GM23338 (cell line): Measurements from ENCODE around the gene ANKRD50. TPM values are rescaled to one million over a fixed set of nuclear protein-coding genes. Genes with fewer than 3 reads are reported as not detected.

ENCODE experiments used
- ATAC-seq: fragments of 200-7000 bp; cut with Tn5 transposase; 3 replicates; pipeline ENCODE4 v1.9.1; 2020
- DNase-seq: peaks from one replicate; pipeline ENCODE4 v3.0.0-alpha.2; 2015; ENCODE audit warnings: low spot score
- H2AFZ ChIP-seq: fragments of 200-600 bp; sonication (generic); 2 replicates; pipeline ENCODE4 v1.8.0; 2016; ENCODE audit warnings: antibody characterized with exemption, mild to moderate bottlenecking, moderate library complexity
- H3F3A ChIP-seq: fragments of 200-600 bp; sonication (generic); replicated peaks from 2 replicates; pipeline ENCODE4 v1.8.0; 2017; ENCODE audit warnings: antibody characterized with exemption, mixed run types, low read depth
- H3K27ac ChIP-seq: fragments of 200-600 bp; sonication (generic); 2 replicates; pipeline ENCODE4 v1.6.1; 2016; ENCODE audit warnings: low read depth
- H3K27me3 ChIP-seq: fragments of 200-600 bp; sonication (generic); 2 replicates; pipeline ENCODE4 v1.8.0; 2016; ENCODE audit warnings: mild to moderate bottlenecking, mixed run types, moderate library complexity; ENCODE audit not compliant: insufficient read depth
- H3K36me3 ChIP-seq: fragments of 200-600 bp; sonication (generic); 2 replicates; pipeline ENCODE4 v1.8.0; 2016; ENCODE audit warnings: mild to moderate bottlenecking; ENCODE audit not compliant: insufficient read depth
- H3K4me1 ChIP-seq: fragments of 200-600 bp; sonication (generic); 2 replicates; pipeline ENCODE4 v1.8.0; 2016; ENCODE audit warnings: mild to moderate bottlenecking, moderate library complexity; ENCODE audit not compliant: insufficient read depth
- H3K4me2 ChIP-seq: fragments of 200-600 bp; sonication (generic); 2 replicates; pipeline ENCODE4 v1.7.1; 2017; ENCODE audit warnings: mixed run types
- H3K4me3 ChIP-seq: fragments of 200-600 bp; sonication (generic); 2 replicates; pipeline ENCODE4 v1.6.1; 2016; ENCODE audit warnings: mixed run types
- H3K79me2 ChIP-seq: fragments of 200-600 bp; sonication (generic); replicated peaks from 2 replicates; pipeline ENCODE4 v1.8.0; 2017; ENCODE audit warnings: mild to moderate bottlenecking; ENCODE audit not compliant: insufficient read depth
- H3K9me2 ChIP-seq: fragments of 200-600 bp; sonication (generic); 2 replicates; pipeline ENCODE4 v1.8.0; 2017; ENCODE audit not compliant: insufficient read depth
- H4K20me1 ChIP-seq: fragments of 200-600 bp; sonication (generic); replicated peaks from 2 replicates; pipeline ENCODE4 v1.8.0; 2017; ENCODE audit warnings: mild to moderate bottlenecking; ENCODE audit not compliant: insufficient read depth
- H3K27ac Mint-ChIP-seq: 2 replicates; pipeline ENCODE4 v1.8.0; 2020; ENCODE audit warnings: inconsistent platforms, mild to moderate bottlenecking, moderate library complexity, mixed read lengths
- H3K27me3 Mint-ChIP-seq: 3 replicates; pipeline ENCODE4 v1.8.0; 2022; ENCODE audit warnings: low read depth, mild to moderate bottlenecking, moderate library complexity, mixed read lengths, inconsistent platforms; ENCODE audit not compliant: insufficient read depth, poor library complexity
- H3K36me3 Mint-ChIP-seq: 3 replicates; pipeline ENCODE4 v1.8.0; 2021; ENCODE audit warnings: low read depth, mild to moderate bottlenecking, inconsistent platforms, moderate library complexity, mixed read lengths
- H3K4me1 Mint-ChIP-seq: 3 replicates; pipeline ENCODE4 v1.8.0; 2020; ENCODE audit warnings: mild to moderate bottlenecking, inconsistent platforms, mixed read lengths
- H3K4me3 Mint-ChIP-seq: 3 replicates; pipeline ENCODE4 v1.8.0; 2021; ENCODE audit warnings: moderate library complexity, mild to moderate bottlenecking, inconsistent platforms, mixed read lengths
- H3K9me3 Mint-ChIP-seq: 3 replicates; pipeline ENCODE4 v1.8.0; 2020; ENCODE audit warnings: moderate library complexity, mild to moderate bottlenecking, inconsistent platforms, mixed read lengths
- CREB1 ChIP-seq: fragments of 250-450 bp; sonication (Bioruptor Pico); IDR thresholded peaks from 2 replicates; pipeline ENCODE4 v1.5.0; 2020; ENCODE audit warnings: low read depth, mild to moderate bottlenecking, moderate library complexity
- EZH2 ChIP-seq: fragments of 200-600 bp; sonication (generic); IDR thresholded peaks from one replicate; pipeline ENCODE4 v1.8.0; 2017; ENCODE audit warnings: antibody characterized with exemption, mild to moderate bottlenecking, low read depth; ENCODE audit not compliant: unreplicated experiment
- EZH2phosphoT487 ChIP-seq: fragments of 200-600 bp; sonication (generic); IDR thresholded peaks from one replicate; pipeline ENCODE4 v1.8.1; 2018; ENCODE audit warnings: antibody characterized with exemption; ENCODE audit not compliant: unreplicated experiment
- JUNB ChIP-seq: IDR thresholded peaks from one replicate; pipeline ENCODE4 v1.6.1; 2016; ENCODE audit warnings: antibody characterized with exemption; ENCODE audit not compliant: unreplicated experiment
- NANOG ChIP-seq: IDR thresholded peaks from 2 replicates; pipeline ENCODE4 v1.6.1; 2016; ENCODE audit warnings: antibody characterized with exemption, borderline replicate concordance
- POLR2AphosphoS5 ChIP-seq: IDR thresholded peaks from 2 replicates; pipeline ENCODE4 v1.6.1; 2016; ENCODE audit warnings: antibody characterized with exemption, low read depth
- STAT1 ChIP-seq: IDR thresholded peaks from one replicate; pipeline ENCODE4 v1.6.1; 2016; ENCODE audit warnings: antibody characterized with exemption; ENCODE audit not compliant: unreplicated experiment
- ZNF114 ChIP-seq: fragments of 250-450 bp; sonication (Bioruptor Pico); IDR thresholded peaks from 2 replicates; pipeline ENCODE4 v1.5.0; 2020; ENCODE audit warnings: mild to moderate bottlenecking, moderate library complexity
- ZNF331 ChIP-seq: fragments of 250-450 bp; sonication (Bioruptor Pico); IDR thresholded peaks from 2 replicates; pipeline ENCODE4 v1.5.0; 2020; ENCODE audit warnings: low read depth, mild to moderate bottlenecking, moderate library complexity
- polyA plus RNA-seq: library from polyadenylated mRNA; unstranded; fragments of >200 nt; fragmentation: Nextera tagmentation; extraction: Ambion mirVana; gene quantifications from 2 replicates; pipeline ENCODE4 v1.2.1, GENCODE V29; 2016
- total RNA-seq: library from RNA; depleted of rRNA; stranded (reverse); fragments of >200 nt; shearing (Covaris generic); gene quantifications from 2 replicates; pipeline ENCODE4 v1.2.3, GENCODE V29; 2014
- TF ChIP-seq, protein P1 (sequence below): IDR thresholded peaks from one replicate; pipeline ENCODE4 v1.6.1; 2018; ENCODE audit warnings: antibody characterized with exemption; ENCODE audit not compliant: unreplicated experiment
- TF ChIP-seq, protein P2 (sequence below): fragments of 250-450 bp; sonication (Bioruptor Pico); IDR thresholded peaks from 2 replicates; pipeline ENCODE4 v1.5.0; 2020; ENCODE audit warnings: mild to moderate bottlenecking, moderate library complexity
- TF ChIP-seq, protein P3 (sequence below): IDR thresholded peaks from 2 replicates; pipeline ENCODE4 v1.6.1; 2016; ENCODE audit warnings: antibody characterized with exemption

The ANKRD50 gene
- total and polyA plus RNA-seq, 2 experiments from 2014 or later = 5.9 to 27.6 TPM

DNA sequence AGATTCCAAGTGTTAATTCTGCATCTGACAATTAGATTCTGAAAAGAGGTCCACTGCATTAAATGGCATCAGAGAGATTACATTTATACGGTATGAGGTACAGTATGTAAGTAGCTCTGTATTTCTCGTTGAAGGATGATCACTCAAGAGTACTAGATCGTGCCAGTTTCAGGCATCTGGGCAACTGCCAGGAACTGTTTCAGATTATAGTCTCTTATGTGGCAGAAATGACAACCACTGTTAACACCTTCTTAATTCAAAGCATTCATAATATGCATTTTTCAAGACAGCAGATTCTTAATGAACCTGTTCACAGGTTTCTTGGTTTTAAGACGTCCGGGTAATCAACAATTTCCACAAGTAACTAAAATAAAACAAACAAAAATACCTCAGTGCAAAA is 1.6 kb downstream of the ANKRD50 start:
- H3K4me1 ChIP-seq = peaks cover 38% of the 10 kb centered on the region
- H3K27me3 Mint-ChIP-seq = peaks cover 5% of the 10 kb centered on the region
- H3K79me2 ChIP-seq = peaks cover 60% of the 10 kb centered on the region
- H3K27me3 ChIP-seq = no peaks in the 10 kb centered on the region
- peaks cover 10% of the 10 kb centered on the region; the same call in 2 of the 3 replicates for H3K36me3 Mint-ChIP-seq
- peaks cover 28% of the 10 kb centered on the region for H3K4me1 Mint-ChIP-seq
- no peaks in the 10 kb centered on the region for H3K36me3 ChIP-seq
- H3K4me2 ChIP-seq = peak overlapping the region; percentile 87
- DNase-seq (no peak), ATAC-seq (no peak)
- H3K27ac Mint-ChIP-seq = no peak overlapping the region
- no peaks in the 10 kb centered on the region for H3K9me2 ChIP-seq
- H3K4me3 ChIP-seq = peak overlapping the region; percentile 79
- H3F3A ChIP-seq = no peaks in the 10 kb centered on the region
- H3K9me3 Mint-ChIP-seq = no peaks in the 10 kb centered on the region
- H3K27ac ChIP-seq = no peak overlapping the region
- TF ChIP-seq, protein P1, sequence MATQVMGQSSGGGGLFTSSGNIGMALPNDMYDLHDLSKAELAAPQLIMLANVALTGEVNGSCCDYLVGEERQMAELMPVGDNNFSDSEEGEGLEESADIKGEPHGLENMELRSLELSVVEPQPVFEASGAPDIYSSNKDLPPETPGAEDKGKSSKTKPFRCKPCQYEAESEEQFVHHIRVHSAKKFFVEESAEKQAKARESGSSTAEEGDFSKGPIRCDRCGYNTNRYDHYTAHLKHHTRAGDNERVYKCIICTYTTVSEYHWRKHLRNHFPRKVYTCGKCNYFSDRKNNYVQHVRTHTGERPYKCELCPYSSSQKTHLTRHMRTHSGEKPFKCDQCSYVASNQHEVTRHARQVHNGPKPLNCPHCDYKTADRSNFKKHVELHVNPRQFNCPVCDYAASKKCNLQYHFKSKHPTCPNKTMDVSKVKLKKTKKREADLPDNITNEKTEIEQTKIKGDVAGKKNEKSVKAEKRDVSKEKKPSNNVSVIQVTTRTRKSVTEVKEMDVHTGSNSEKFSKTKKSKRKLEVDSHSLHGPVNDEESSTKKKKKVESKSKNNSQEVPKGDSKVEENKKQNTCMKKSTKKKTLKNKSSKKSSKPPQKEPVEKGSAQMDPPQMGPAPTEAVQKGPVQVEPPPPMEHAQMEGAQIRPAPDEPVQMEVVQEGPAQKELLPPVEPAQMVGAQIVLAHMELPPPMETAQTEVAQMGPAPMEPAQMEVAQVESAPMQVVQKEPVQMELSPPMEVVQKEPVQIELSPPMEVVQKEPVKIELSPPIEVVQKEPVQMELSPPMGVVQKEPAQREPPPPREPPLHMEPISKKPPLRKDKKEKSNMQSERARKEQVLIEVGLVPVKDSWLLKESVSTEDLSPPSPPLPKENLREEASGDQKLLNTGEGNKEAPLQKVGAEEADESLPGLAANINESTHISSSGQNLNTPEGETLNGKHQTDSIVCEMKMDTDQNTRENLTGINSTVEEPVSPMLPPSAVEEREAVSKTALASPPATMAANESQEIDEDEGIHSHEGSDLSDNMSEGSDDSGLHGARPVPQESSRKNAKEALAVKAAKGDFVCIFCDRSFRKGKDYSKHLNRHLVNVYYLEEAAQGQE = no peak
- TF ChIP-seq JUNB = no peak
- TF ChIP-seq POLR2AphosphoS5 = no peak
- TF ChIP-seq, protein P2, sequence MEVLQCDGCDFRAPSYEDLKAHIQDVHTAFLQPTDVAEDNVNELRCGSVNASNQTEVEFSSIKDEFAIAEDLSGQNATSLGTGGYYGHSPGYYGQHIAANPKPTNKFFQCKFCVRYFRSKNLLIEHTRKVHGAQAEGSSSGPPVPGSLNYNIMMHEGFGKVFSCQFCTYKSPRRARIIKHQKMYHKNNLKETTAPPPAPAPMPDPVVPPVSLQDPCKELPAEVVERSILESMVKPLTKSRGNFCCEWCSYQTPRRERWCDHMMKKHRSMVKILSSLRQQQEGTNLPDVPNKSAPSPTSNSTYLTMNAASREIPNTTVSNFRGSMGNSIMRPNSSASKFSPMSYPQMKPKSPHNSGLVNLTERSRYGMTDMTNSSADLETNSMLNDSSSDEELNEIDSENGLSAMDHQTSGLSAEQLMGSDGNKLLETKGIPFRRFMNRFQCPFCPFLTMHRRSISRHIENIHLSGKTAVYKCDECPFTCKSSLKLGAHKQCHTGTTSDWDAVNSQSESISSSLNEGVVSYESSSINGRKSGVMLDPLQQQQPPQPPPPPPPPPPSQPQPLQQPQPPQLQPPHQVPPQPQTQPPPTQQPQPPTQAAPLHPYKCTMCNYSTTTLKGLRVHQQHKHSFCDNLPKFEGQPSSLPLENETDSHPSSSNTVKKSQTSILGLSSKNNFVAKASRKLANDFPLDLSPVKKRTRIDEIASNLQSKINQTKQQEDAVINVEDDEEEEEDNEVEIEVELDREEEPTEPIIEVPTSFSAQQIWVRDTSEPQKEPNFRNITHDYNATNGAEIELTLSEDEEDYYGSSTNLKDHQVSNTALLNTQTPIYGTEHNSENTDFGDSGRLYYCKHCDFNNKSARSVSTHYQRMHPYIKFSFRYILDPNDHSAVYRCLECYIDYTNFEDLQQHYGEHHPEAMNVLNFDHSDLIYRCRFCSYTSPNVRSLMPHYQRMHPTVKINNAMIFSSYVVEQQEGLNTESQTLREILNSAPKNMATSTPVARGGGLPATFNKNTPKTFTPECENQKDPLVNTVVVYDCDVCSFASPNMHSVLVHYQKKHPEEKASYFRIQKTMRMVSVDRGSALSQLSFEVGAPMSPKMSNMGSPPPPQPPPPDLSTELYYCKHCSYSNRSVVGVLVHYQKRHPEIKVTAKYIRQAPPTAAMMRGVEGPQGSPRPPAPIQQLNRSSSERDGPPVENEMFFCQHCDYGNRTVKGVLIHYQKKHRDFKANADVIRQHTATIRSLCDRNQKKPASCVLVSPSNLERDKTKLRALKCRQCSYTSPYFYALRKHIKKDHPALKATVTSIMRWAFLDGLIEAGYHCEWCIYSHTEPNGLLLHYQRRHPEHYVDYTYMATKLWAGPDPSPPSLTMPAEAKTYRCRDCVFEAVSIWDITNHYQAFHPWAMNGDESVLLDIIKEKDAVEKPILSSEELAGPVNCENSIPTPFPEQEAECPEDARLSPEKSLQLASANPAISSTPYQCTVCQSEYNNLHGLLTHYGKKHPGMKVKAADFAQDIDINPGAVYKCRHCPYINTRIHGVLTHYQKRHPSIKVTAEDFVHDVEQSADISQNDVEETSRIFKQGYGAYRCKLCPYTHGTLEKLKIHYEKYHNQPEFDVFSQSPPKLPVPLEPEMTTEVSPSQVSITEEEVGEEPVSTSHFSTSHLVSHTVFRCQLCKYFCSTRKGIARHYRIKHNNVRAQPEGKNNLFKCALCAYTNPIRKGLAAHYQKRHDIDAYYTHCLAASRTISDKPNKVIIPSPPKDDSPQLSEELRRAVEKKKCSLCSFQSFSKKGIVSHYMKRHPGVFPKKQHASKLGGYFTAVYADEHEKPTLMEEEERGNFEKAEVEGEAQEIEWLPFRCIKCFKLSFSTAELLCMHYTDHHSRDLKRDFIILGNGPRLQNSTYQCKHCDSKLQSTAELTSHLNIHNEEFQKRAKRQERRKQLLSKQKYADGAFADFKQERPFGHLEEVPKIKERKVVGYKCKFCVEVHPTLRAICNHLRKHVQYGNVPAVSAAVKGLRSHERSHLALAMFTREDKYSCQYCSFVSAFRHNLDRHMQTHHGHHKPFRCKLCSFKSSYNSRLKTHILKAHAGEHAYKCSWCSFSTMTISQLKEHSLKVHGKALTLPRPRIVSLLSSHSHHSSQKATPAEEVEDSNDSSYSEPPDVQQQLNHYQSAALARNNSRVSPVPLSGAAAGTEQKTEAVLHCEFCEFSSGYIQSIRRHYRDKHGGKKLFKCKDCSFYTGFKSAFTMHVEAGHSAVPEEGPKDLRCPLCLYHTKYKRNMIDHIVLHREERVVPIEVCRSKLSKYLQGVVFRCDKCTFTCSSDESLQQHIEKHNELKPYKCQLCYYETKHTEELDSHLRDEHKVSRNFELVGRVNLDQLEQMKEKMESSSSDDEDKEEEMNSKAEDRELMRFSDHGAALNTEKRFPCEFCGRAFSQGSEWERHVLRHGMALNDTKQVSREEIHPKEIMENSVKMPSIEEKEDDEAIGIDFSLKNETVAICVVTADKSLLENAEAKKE (CRISPR knock-in tag) = no peak
- TF ChIP-seq, protein P3, sequence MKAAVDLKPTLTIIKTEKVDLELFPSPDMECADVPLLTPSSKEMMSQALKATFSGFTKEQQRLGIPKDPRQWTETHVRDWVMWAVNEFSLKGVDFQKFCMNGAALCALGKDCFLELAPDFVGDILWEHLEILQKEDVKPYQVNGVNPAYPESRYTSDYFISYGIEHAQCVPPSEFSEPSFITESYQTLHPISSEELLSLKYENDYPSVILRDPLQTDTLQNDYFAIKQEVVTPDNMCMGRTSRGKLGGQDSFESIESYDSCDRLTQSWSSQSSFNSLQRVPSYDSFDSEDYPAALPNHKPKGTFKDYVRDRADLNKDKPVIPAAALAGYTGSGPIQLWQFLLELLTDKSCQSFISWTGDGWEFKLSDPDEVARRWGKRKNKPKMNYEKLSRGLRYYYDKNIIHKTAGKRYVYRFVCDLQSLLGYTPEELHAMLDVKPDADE = no peak
- TF ChIP-seq ZNF331 (CRISPR knock-in tag) = no peak
- TF ChIP-seq CREB1 (CRISPR knock-in tag) = no peak
- no peak for TF ChIP-seq EZH2
- TF ChIP-seq EZH2phosphoT487 = no peak
- TF ChIP-seq NANOG = no peak
- TF ChIP-seq STAT1 = no peak
- TF ChIP-seq ZNF114 (CRISPR knock-in tag) = no peak
- H4K20me1 ChIP-seq = peaks cover 2% of the 10 kb centered on the region; the same call in 1 of the 2 replicates
- H2AFZ ChIP-seq = no peak overlapping the region
- H3K4me3 Mint-ChIP-seq = no peak overlapping the region
